Right lobe of liver (tissue), 4 donors: ENCODE results near the gene MYL7.

Source experiments
- POLR2A ChIP-seq: fragments of 450-650 bp; IDR thresholded peaks from one replicate; pipeline ENCODE4 v1.6.1; 2017; ENCODE audit warnings: antibody characterized with exemption, mild to moderate bottlenecking
- TF ChIP-seq, protein P1 (sequence below), 4 donors: fragments of 200-600 bp in 3 of 4; fragments of 450-650 bp in 1 of 4; IDR thresholded peaks; one replicate each; pipeline versions ENCODE4 v1.5.1 to v1.8.0; 2016 to 2022; ENCODE audit warnings: antibody characterized with exemption in 4 of 4, mild to moderate bottlenecking in 2 of 4
- donor health status: DM: no; HTN: no; CAD: no.
- donor health status: DM: no; HTN: no; CAD: no.
- donor health status: DM: no; HTN: yes; CAD: no.

DNA sequence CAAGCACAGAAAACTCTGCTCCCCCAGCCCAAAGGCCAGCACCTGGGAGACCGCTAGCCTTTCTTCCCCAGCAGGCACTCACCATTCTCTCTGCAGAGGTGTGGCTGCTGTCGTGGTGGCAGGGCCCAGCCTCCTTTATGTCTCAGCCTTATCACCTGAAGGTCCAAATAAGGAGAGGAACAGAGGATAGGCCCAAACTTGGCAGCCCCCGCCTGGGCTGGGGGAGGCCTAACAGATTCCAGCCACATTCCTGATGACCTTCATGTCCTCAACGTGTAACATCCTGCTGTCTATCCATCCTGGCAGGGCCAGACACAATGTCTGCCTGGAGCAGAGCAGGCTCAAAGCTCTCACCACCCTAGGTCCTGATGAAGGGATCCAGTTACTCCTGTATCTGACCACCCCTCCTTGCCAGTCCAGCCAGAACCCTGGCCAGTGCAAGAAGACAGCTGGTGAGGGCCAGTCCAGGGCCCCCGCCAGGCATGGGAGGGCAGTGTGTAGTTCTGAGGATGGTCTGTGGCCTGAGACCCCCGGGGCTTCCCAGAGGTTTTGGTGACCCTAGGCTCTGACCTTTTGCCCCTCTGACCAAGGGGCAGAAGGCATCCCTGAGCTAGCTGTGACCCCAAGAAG lies at the start of gene MYL7:
- no peak for TF ChIP-seq POLR2A
- TF ChIP-seq, protein P1, sequence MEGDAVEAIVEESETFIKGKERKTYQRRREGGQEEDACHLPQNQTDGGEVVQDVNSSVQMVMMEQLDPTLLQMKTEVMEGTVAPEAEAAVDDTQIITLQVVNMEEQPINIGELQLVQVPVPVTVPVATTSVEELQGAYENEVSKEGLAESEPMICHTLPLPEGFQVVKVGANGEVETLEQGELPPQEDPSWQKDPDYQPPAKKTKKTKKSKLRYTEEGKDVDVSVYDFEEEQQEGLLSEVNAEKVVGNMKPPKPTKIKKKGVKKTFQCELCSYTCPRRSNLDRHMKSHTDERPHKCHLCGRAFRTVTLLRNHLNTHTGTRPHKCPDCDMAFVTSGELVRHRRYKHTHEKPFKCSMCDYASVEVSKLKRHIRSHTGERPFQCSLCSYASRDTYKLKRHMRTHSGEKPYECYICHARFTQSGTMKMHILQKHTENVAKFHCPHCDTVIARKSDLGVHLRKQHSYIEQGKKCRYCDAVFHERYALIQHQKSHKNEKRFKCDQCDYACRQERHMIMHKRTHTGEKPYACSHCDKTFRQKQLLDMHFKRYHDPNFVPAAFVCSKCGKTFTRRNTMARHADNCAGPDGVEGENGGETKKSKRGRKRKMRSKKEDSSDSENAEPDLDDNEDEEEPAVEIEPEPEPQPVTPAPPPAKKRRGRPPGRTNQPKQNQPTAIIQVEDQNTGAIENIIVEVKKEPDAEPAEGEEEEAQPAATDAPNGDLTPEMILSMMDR (IDR thresholded peaks at IDR 0.05), result no peak
